Ishikawa (cell line): Measurements from ENCODE around the gene TRIM32.

ENCODE experiments used
- EP300 ChIP-seq: IDR thresholded peaks from 2 replicates; pipeline ENCODE4 v1.6.1; 2012; ENCODE audit warnings: borderline replicate concordance
- FOXM1 ChIP-seq: IDR thresholded peaks from 2 replicates; pipeline ENCODE4 v1.6.1; 2012; ENCODE audit warnings: low read depth, borderline replicate concordance
- RAD21 ChIP-seq: IDR thresholded peaks from 2 replicates; pipeline ENCODE4 v1.6.1; 2012; ENCODE audit warnings: low read depth
- REST ChIP-seq: IDR thresholded peaks from 2 replicates; pipeline ENCODE4 v1.6.1; 2012; ENCODE audit warnings: low read depth, mild to moderate bottlenecking
- TCF12 ChIP-seq: IDR thresholded peaks from 2 replicates; pipeline ENCODE4 v1.6.1; 2012; ENCODE audit warnings: low read depth
- YY1 ChIP-seq: IDR thresholded peaks from 2 replicates; pipeline ENCODE4 v1.6.1; 2012; ENCODE audit warnings: low read depth
- ZBTB7A ChIP-seq: IDR thresholded peaks from 2 replicates; pipeline ENCODE4 v1.6.1; 2012; ENCODE audit warnings: low read depth

DNA sequence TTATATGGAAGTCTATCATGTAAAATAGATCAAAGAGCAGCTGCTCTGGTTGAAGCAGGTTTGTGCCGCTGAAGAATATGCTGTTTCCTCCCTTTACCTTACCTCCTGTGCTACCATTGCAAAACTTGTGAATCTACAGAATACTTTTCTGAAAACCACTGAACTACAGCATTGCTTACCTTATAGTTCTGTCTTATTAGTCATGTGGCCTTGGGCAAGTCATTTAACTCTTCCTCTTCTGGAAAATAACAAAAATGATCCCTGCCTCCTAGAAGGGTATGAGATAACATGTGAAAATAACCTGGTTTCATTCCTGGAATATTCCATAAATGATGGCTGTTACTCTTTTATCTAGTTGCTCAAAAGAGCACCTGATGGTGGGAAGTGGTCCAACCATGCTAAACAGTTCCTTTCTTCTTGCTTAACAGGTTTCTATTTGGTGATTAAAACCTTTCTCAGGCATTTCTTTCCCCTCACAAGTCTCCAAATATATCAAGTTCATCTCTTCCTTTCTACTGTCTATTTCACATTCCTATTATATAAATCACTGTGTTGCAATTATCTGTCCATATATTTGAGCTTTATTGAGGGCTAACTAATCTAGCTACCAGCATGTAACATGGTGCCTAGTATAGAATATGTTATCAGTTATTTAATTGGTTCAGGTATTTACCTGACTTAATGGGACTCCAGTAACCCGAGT lies 15.0 kb downstream of the TRIM32 start:
- TF ChIP-seq REST (no peak), EP300 (no peak), YY1 (no peak), ZBTB7A (no peak), FOXM1 (no peak), TCF12 (no peak), RAD21 (no peak)
